ENCODE results near the gene EML4. TPM values are rescaled to one million over a fixed set of nuclear protein-coding genes. Genes with fewer than 3 reads are reported as not detected.

Gene EML4
- total RNA-seq, 1 experiment from 2014 or later: 52.0 TPM

DNA sequence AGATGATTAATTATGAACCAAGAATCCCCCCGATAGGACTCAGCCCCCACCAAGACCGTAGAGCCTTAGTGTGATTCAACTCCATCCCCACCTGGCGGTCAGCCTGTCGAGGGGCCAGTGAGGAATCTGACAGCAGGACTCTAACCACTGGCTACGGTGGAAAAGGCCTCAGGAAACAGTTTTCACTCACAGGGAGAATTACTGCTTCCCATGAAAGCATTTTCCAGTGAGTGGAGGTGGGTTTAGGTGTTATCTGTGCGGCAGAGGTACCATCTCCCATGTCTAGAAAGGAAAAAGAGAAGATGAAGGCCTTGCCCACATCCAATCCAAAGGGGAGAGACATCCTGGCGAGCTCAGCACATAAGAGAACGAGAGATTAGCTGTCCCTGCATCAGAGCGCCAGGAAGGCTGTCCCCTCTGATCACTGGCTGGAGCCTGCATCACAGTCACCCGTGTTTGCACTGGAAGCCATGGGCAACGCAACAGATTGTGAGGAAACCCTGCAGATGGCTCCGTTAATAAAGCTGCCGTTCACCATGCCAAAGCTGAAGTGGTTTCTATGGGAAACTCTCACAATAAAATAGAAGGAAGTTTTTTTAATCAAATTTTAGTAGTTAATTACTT is 169.5 kb downstream of the EML4 start:
- H3K79me2 ChIP-seq (ENCODE audit: low read depth): peaks cover 22% of the 10 kb centered on the region
- POLR2A ChIA-PET (ENCODE audit: unreplicated experiment): no interaction called here
- H3K4me1 ChIP-seq (replicated peaks; ENCODE audit: insufficient read depth): peaks cover 18% of the 10 kb centered on the region
- TF ChIP-seq, protein P1, sequence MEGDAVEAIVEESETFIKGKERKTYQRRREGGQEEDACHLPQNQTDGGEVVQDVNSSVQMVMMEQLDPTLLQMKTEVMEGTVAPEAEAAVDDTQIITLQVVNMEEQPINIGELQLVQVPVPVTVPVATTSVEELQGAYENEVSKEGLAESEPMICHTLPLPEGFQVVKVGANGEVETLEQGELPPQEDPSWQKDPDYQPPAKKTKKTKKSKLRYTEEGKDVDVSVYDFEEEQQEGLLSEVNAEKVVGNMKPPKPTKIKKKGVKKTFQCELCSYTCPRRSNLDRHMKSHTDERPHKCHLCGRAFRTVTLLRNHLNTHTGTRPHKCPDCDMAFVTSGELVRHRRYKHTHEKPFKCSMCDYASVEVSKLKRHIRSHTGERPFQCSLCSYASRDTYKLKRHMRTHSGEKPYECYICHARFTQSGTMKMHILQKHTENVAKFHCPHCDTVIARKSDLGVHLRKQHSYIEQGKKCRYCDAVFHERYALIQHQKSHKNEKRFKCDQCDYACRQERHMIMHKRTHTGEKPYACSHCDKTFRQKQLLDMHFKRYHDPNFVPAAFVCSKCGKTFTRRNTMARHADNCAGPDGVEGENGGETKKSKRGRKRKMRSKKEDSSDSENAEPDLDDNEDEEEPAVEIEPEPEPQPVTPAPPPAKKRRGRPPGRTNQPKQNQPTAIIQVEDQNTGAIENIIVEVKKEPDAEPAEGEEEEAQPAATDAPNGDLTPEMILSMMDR (conservative IDR thresholded peaks at IDR 0.05): no peak
- no peak for TF ChIP-seq EZH2 (IDR thresholded peaks at IDR 0.05; ENCODE audit: low read depth)
- H3K4me3 ChIP-seq: no peak overlapping the region
- H4K20me1 ChIP-seq (ENCODE audit: insufficient read depth): no peaks in the 10 kb centered on the region; the same call in 1 of the 2 replicates
- H3F3A ChIP-seq (ENCODE audit: insufficient read depth, low read depth): 0 out of 2 replicates have a peak, but pooled peaks cover 4% of the 10 kb centered on the region
- H3K27me3 ChIP-seq (ENCODE audit: insufficient read depth, low read depth): no peaks in the 10 kb centered on the region
- peaks cover 9% of the 10 kb centered on the region; the same call in 1 of the 2 replicates for H3K36me3 ChIP-seq (ENCODE audit: low read depth)
- no peaks in the 10 kb centered on the region for H3K9me2 ChIP-seq (ENCODE audit: insufficient read depth)
- no peak for DNase-seq
- BruUV-seq (replicated peaks): no TSS peak
- H3K9me3 ChIP-seq (ENCODE audit: insufficient read depth, low read depth): no peaks in the 10 kb centered on the region
- intact Hi-C loops (cut with micrococcal nuclease; ENCODE audit: unreplicated experiment): no loop called here
- no peak overlapping the region for H3K27ac ChIP-seq
- CTCF ChIA-PET: no interaction called here
- H3K4me2 ChIP-seq: no peak overlapping the region
- no peak overlapping the region for H2AFZ ChIP-seq

DNA sequence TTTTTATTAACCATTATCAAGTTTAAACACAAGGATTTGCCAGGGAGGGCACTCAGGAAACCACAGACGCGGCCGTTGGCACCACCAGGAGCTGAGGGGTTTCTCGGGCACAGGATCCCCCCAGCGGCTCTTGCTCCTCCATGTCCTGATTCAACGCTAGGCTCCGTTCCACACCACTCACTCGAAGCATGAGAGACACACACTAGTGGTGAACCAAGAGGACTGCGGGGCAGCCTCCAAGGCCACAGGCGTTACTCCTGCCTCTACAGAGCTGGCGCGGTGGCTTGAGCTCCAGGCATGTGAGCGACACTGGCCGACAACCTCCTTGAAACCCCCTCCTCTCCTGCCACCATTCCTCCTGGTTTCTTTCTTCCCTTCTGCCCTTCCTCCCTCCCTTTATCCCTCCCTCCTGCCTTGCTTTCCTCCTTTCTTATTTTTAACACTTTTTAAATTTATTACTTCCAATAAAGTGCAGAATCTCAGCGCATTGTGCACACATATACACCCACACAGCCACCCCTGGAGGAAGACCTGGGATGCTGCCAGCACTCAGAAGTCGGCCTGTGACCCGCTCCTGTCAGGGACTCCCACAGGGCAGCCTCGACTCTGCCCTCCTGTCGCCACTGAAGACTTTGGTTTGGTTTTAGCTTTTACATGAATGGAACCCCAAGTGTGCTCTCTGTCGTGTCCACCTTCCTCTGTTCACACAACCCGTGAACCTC is 170.2 kb downstream of the EML4 start:
- H3K27ac ChIP-seq: no peak overlapping the region
- BruUV-seq (replicated peaks): no TSS peak
- no peaks in the 10 kb centered on the region for H3K9me3 ChIP-seq (ENCODE audit: insufficient read depth, low read depth)
- no peaks in the 10 kb centered on the region for H3K9me2 ChIP-seq (ENCODE audit: insufficient read depth)
- 0 out of 2 replicates have a peak, but pooled peaks cover 4% of the 10 kb centered on the region for H3F3A ChIP-seq (ENCODE audit: insufficient read depth, low read depth)
- H3K36me3 ChIP-seq (ENCODE audit: low read depth): peaks cover 4% of the 10 kb centered on the region; the same call in 1 of the 2 replicates
- H4K20me1 ChIP-seq (ENCODE audit: insufficient read depth): no peaks in the 10 kb centered on the region; the same call in 1 of the 2 replicates
- no peak for TF ChIP-seq EZH2 (IDR thresholded peaks at IDR 0.05; ENCODE audit: low read depth)
- TF ChIP-seq, protein P1 (conservative IDR thresholded peaks at IDR 0.05): no peak
- peaks cover 23% of the 10 kb centered on the region for H3K79me2 ChIP-seq (ENCODE audit: low read depth)
- peaks cover 18% of the 10 kb centered on the region for H3K4me1 ChIP-seq (replicated peaks; ENCODE audit: insufficient read depth)
- no peak overlapping the region for H3K4me2 ChIP-seq
- H2AFZ ChIP-seq: no peak overlapping the region
- CTCF ChIA-PET: no interaction called here
- POLR2A ChIA-PET (ENCODE audit: unreplicated experiment): no interaction called here
- no peaks in the 10 kb centered on the region for H3K27me3 ChIP-seq (ENCODE audit: insufficient read depth, low read depth)
- intact Hi-C loops (cut with micrococcal nuclease; ENCODE audit: unreplicated experiment): no loop called here
- H3K4me3 ChIP-seq: no peak overlapping the region
- no peak for DNase-seq

DNA sequence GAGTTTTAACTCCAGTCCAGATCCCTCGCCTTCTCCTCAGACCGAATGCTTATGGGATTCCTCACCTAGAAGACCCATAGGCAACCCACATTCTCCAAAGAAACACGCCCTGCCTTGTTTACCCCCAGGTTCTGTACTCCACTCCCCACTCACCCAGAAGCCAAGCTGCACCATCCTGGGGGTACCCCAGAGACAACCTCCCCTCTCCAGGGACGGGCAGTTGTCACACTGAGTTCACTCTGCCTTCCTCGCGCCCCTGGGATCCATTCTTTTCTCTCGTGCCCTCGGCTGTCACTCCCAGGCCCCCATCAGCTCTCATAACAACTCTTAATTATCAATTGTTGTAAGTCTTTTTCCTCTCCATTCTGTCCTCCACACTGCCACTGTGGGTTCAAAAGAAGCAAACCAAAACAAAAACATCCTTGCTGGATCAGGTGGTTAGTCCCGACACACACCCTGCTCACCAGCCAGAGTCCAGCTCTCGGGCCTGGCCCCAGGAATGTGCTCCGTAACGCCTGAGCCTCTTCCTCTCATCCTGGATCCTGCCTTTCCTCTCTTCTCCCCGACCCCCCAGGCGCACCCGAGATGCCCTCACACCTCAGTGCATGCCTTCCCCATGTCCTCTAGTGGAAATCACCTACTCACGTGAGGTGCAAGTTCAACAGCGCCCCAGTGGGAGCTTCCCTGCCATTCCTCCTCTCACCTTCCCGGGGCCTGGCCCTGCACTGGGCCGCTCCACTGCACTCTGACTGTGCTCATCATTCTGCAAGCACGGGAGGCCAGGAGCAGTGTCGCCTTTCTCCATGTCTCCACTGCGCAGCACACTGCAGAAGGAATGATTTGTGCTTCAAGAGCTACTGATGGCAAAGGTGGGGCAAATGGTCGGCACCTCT is 171.1 kb downstream of the EML4 start:
- intact Hi-C loops (cut with micrococcal nuclease; ENCODE audit: unreplicated experiment): no loop called here
- no TSS peak for BruUV-seq (replicated peaks)
- Histone ChIP-seq H3K79me2 (ENCODE audit: low read depth) (peaks cover 23% of the 10 kb centered on the region), H2AFZ (no peak overlapping the region), H3K4me1 (replicated peaks; ENCODE audit: insufficient read depth) (peaks cover 18% of the 10 kb centered on the region), H3K4me2 (no peak overlapping the region), H3K36me3 (ENCODE audit: low read depth) (peaks cover 10% of the 10 kb centered on the region; the same call in 1 of the 2 replicates), H3K9me3 (ENCODE audit: insufficient read depth, low read depth) (no peaks in the 10 kb centered on the region), H3F3A (ENCODE audit: insufficient read depth, low read depth) (0 out of 2 replicates have a peak, but pooled peaks cover 4% of the 10 kb centered on the region), H4K20me1 (ENCODE audit: insufficient read depth) (no peaks in the 10 kb centered on the region; the same call in 1 of the 2 replicates), H3K9me2 (ENCODE audit: insufficient read depth) (no peaks in the 10 kb centered on the region), H3K27me3 (ENCODE audit: insufficient read depth, low read depth) (no peaks in the 10 kb centered on the region), H3K27ac (no peak overlapping the region), H3K4me3 (no peak overlapping the region)
- ChIA-PET CTCF (no interaction called here), POLR2A (ENCODE audit: unreplicated experiment) (no interaction called here)
- TF ChIP-seq, protein P1 (conservative IDR thresholded peaks at IDR 0.05): no peak
- TF ChIP-seq EZH2 (IDR thresholded peaks at IDR 0.05; ENCODE audit: low read depth): no peak
- no peak for DNase-seq
